ENCODE measurements around the gene KDM2A. TPM values are rescaled to one million over a fixed set of nuclear protein-coding genes. Genes with fewer than 3 reads are reported as not detected.

The KDM2A gene
- total and polyA plus RNA-seq, 2 donors (not counting 3 experiments of a cell fraction or from before 2014, with no cell fraction given), result 72.2 to 79.5 TPM

DNA sequence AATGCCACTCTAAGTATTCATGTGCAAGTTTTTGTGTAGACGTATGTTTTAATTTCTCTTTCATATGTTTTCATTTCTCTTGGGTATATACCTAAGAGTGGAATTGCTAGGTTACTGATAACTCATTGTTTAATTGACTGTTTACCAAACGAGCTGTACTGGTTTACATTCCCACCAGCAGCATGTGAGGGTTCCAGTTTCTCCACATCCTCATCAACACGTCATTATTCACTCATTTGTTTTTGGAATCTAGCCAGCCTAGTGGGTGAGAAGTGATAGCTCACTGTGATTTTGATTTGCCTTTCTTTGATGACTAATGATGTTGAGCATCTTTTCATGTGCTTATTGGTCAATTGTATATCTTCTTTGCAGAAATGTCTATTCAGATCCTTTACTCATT lies 174.0 kb downstream of the KDM2A start:
- Histone ChIP-seq H3K27ac (ENCODE audit: insufficient read depth, low read depth, low read length) (no peak overlapping the region), H3K79me2 (ENCODE audit: control insufficient read depth, insufficient read depth, low read length) (peaks cover 35% of the 10 kb centered on the region), H2AFZ (ENCODE audit: low read depth, low read length) (no peak overlapping the region), H3K36me3 (ENCODE audit: control insufficient read depth in 2 of 2, extremely low read depth in 1 of 2, insufficient read depth in 2 of 2, low read length in 2 of 2) (peaks cover 3 to 11% of the 10 kb centered on the region in 2 experiments), H3K27me3 (ENCODE audit: control insufficient read depth in 2 of 2, insufficient read depth in 2 of 2, low read length in 2 of 2) (no peaks in the 10 kb centered on the region), H3K4me1 (ENCODE audit: control insufficient read depth, extremely low read depth, insufficient read depth, low read length) (peaks cover 14% of the 10 kb centered on the region), H3K4me2 (ENCODE audit: insufficient read depth, low read length) (no peak overlapping the region), H3K9ac (replicated peaks; ENCODE audit: extremely low read depth, insufficient read depth, low read length) (no peak overlapping the region), H4K20me1 (replicated peaks; ENCODE audit: control insufficient read depth, extremely low read depth, insufficient read depth, low read length) (no peaks in the 10 kb centered on the region), H3K9me1 (replicated peaks; ENCODE audit: control insufficient read depth, extremely low read depth, insufficient read depth, low read length) (no peaks in the 10 kb centered on the region), H3K9me3 (replicated peaks; ENCODE audit: control insufficient read depth, insufficient read depth, low read length) (no peaks in the 10 kb centered on the region), H3K4me3 (replicated peaks in 1 of 3; ENCODE audit: insufficient read depth in 1 of 3, low read depth in 1 of 3, low read length in 3 of 3) (no peak overlapping the region)
- DNase-seq (ENCODE audit: low read depth, low spot score) (peak; percentile 58), FAIRE-seq (peak; percentile 89)
- POLR2A ChIA-PET, result no interaction called here
- CTCF ChIA-PET, result interaction anchor here (1.0 to 2.1 kb wide), 6 partner anchors 10 to 58 kb away, joined by 3 to 9 read pairs (median 4); partner anchors contain the start of gene GRK2
- TF ChIP-seq FOS (IDR thresholded peaks at IDR 0.05; ENCODE audit: borderline replicate concordance, insufficient read depth, low read length), result no peak
- TF ChIP-seq, protein P1, sequence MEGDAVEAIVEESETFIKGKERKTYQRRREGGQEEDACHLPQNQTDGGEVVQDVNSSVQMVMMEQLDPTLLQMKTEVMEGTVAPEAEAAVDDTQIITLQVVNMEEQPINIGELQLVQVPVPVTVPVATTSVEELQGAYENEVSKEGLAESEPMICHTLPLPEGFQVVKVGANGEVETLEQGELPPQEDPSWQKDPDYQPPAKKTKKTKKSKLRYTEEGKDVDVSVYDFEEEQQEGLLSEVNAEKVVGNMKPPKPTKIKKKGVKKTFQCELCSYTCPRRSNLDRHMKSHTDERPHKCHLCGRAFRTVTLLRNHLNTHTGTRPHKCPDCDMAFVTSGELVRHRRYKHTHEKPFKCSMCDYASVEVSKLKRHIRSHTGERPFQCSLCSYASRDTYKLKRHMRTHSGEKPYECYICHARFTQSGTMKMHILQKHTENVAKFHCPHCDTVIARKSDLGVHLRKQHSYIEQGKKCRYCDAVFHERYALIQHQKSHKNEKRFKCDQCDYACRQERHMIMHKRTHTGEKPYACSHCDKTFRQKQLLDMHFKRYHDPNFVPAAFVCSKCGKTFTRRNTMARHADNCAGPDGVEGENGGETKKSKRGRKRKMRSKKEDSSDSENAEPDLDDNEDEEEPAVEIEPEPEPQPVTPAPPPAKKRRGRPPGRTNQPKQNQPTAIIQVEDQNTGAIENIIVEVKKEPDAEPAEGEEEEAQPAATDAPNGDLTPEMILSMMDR (IDR thresholded peaks at IDR 0.05; ENCODE audit: extremely low read depth in 1 of 2, insufficient read depth in 1 of 2, low read depth in 1 of 2, low read length in 2 of 2), result no peak
- no peak for TF ChIP-seq MYC (IDR thresholded peaks at IDR 0.05; ENCODE audit: low read depth, low read length)
- no peak for TF ChIP-seq EZH2 (IDR thresholded peaks at IDR 0.05; ENCODE audit: borderline replicate concordance, low read depth, low read length, severe bottlenecking)
- TF ChIP-seq, protein P2, sequence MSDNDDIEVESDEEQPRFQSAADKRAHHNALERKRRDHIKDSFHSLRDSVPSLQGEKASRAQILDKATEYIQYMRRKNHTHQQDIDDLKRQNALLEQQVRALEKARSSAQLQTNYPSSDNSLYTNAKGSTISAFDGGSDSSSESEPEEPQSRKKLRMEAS (IDR thresholded peaks at IDR 0.05; ENCODE audit: insufficient read depth, insufficient read length), result no peak
- no peak for TF ChIP-seq POLR2A (IDR thresholded peaks at IDR 0.05; ENCODE audit: low read depth, low read length)
- no peak for TF ChIP-seq POLR2AphosphoS5 (IDR thresholded peaks at IDR 0.05; ENCODE audit: insufficient read depth, low read depth, low read length)
- no peak for TF ChIP-seq GATA2 (IDR thresholded peaks at IDR 0.05; ENCODE audit: insufficient read depth, insufficient read length, low read depth, low read length)
- no TSS peak for BruUV-seq (replicated peaks)
- intact Hi-C loops (cut with micrococcal nuclease) (no loop called here), dilution Hi-C loops (cut with MboI; ENCODE audit: extremely low pct_ligation_motif_present, low sequenced_read_pairs) (no loop called here)
